ENCODE results near the gene CD5L. TPM values are rescaled to one million over a fixed set of nuclear protein-coding genes. Genes with fewer than 3 reads are reported as not detected.

Gene CD5L
- total and polyA plus RNA-seq, 8 donors: 1.8 TPM; not detected in 7

DNA sequence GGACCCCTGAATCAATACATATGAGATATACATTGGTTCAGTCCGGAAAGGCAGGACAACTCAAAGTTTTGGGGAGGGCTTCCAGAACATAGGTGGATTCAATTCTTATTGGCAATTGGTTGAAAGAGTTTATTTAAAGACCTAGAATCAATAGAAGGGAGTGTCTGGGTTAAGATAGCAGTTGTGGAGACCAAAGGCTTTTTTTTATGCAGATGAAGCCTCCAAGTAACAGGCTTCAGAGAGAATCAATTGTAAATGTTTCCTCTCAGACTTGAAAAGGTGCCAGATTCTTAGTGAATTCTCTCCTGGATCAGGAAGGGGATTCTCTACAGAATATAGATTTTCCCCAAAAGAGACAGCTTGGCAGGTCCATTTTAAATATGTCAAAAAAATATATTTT is 27.0 kb upstream of the CD5L start:
- Histone ChIP-seq H3K36me3 (no peaks in the 10 kb centered on the region), H3K27ac (no peak overlapping the region), H3K9me3 (no peaks in the 10 kb centered on the region), H3K4me1 (no peaks in the 10 kb centered on the region), H3K27me3 (no peaks in the 10 kb centered on the region), H3K4me3 (no peak overlapping the region)
- intact Hi-C loops (cut with DNase I; ENCODE audit: low total_unique reads): no loop called here
- TF ChIP-seq, protein P1, sequence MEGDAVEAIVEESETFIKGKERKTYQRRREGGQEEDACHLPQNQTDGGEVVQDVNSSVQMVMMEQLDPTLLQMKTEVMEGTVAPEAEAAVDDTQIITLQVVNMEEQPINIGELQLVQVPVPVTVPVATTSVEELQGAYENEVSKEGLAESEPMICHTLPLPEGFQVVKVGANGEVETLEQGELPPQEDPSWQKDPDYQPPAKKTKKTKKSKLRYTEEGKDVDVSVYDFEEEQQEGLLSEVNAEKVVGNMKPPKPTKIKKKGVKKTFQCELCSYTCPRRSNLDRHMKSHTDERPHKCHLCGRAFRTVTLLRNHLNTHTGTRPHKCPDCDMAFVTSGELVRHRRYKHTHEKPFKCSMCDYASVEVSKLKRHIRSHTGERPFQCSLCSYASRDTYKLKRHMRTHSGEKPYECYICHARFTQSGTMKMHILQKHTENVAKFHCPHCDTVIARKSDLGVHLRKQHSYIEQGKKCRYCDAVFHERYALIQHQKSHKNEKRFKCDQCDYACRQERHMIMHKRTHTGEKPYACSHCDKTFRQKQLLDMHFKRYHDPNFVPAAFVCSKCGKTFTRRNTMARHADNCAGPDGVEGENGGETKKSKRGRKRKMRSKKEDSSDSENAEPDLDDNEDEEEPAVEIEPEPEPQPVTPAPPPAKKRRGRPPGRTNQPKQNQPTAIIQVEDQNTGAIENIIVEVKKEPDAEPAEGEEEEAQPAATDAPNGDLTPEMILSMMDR (IDR thresholded peaks at IDR 0.05): no peak
- TF ChIP-seq POLR2AphosphoS5 (IDR thresholded peaks at IDR 0.05): no peak
- no peak for TF ChIP-seq POLR2A (IDR thresholded peaks at IDR 0.05)
- TF ChIP-seq EP300 (IDR thresholded peaks at IDR 0.05): no peak
- DNase-seq: no peak
- 41 to 64% (median 54%) methylated on average over 1 of the region's 1 CpG for WGBS, 5 donors

GRCh38 chr1:157862114-157863070 is 20.8 kb upstream of the CD5L start:
- Histone ChIP-seq H3K9me3 (no peaks in the 10 kb centered on the region), H3K27ac (no peak overlapping the region)

GRCh38 chr1:157856538-157856937 is 14.9 kb upstream of the CD5L start:
- no peak overlapping the region for H3K4me3 ChIP-seq
- WGBS, 5 donors: 76 to 89% (median 85%) methylated on average over 2 of the region's 2 CpGs
- H3K9me3 ChIP-seq: peaks cover 0 to 6% (median 0%) of the 10 kb centered on the region in 4 donors

More at GRCh38 chr1:157862114-157863070, 20.8 kb upstream of the CD5L start:
- TF ChIP-seq, protein P1 (IDR thresholded peaks at IDR 0.05): no peak
- no peak for TF ChIP-seq POLR2AphosphoS5 (IDR thresholded peaks at IDR 0.05)
- TF ChIP-seq POLR2A (IDR thresholded peaks at IDR 0.05): no peak
- no peak for TF ChIP-seq EP300 (IDR thresholded peaks at IDR 0.05)
- intact Hi-C loops (cut with DNase I; ENCODE audit: low total_unique reads): no loop called here
- Histone ChIP-seq H3K4me3 (no peak overlapping the region), H3K36me3 (no peaks in the 10 kb centered on the region), H3K27me3 (no peaks in the 10 kb centered on the region), H3K4me1 (no peaks in the 10 kb centered on the region)
- DNase-seq: no peak
- WGBS, 5 donors: 72 to 85% (median 83%) methylated on average over 6 of the region's 6 CpGs

GRCh38 chr1:157852476-157852875 is 10.9 kb upstream of the CD5L start:
- peaks cover 0 to 6% (median 0%) of the 10 kb centered on the region in 4 donors for H3K9me3 ChIP-seq
- TF ChIP-seq POLR2AphosphoS5 (IDR thresholded peaks at IDR 0.05): no peak
- no peak for TF ChIP-seq EP300 (IDR thresholded peaks at IDR 0.05)
- no peak for TF ChIP-seq POLR2A (IDR thresholded peaks at IDR 0.05)
- TF ChIP-seq, protein P1 (IDR thresholded peaks at IDR 0.05): no peak
- intact Hi-C loops (cut with DNase I; ENCODE audit: low total_unique reads): no loop called here
- no peak overlapping the region for H3K27ac ChIP-seq
- DNase-seq: no peak
- H3K36me3 ChIP-seq: no peaks in the 10 kb centered on the region
- no peaks in the 10 kb centered on the region for H3K4me1 ChIP-seq
- H3K4me3 ChIP-seq: no peak overlapping the region
- no peaks in the 10 kb centered on the region for H3K27me3 ChIP-seq
- WGBS, 5 donors: 68 to 80% (median 70%) methylated on average over 3 of the region's 3 CpGs

More at GRCh38 chr1:157856538-157856937, 14.9 kb upstream of the CD5L start:
- Histone ChIP-seq H3K4me1 (no peaks in the 10 kb centered on the region), H3K36me3 (no peaks in the 10 kb centered on the region), H3K27ac (no peak overlapping the region), H3K27me3 (no peaks in the 10 kb centered on the region)
- intact Hi-C loops (cut with DNase I; ENCODE audit: low total_unique reads): no loop called here
- no peak for DNase-seq
- TF ChIP-seq EP300 (IDR thresholded peaks at IDR 0.05): no peak
- TF ChIP-seq, protein P1 (IDR thresholded peaks at IDR 0.05): no peak
